ENCODE results near the gene COL11A1.
"Not testable (repeated sequence)": the region's sequence is repeated elsewhere in the genome, so short reads cannot be mapped to it uniquely, and the experiment has no call there.

Gene COL11A1

DNA sequence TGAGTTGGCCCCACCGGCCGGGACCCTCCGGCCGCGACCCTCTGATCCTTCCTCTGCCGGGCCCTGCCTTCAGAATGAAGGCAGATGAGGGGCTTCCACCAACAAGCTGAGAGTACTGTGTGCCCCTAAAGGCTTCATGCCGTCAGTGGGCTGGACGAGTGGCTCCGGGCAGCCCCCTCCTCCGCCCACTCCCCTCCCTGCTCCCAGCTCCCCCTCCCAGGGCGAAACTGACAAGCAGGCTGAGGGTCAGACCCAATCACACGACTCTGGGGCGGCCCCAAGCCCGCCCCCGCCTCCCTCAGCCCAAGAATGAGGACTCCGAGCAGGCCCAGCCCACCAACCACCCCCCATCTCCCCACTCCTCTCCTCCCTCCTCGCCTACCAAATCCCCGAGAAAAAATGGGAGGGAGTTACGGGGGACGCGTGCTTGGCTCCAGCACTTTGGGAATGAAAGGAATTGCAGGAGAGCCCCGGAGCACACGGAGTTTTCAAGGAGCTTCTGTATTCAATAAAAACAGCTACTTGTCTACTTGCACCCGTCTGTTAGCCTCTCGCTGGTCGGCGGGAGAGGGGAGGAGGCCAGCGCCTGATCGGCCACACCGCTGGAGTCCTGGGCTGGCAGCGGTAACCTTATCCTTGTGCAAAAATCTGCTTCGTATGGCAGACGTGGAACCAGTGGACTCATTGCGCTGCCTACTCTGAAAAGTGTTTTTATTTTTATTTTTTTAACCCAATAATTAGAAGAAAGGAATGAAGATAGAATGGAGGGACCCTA, at the start of gene COL11A1:
Gene COL11A1, minus strand, starts transcription at position 147 of the 775 bp plus-strand sequence. CDS start 344 bp downstream, outside the sequence.
- DNase-seq: no peak

DNA sequence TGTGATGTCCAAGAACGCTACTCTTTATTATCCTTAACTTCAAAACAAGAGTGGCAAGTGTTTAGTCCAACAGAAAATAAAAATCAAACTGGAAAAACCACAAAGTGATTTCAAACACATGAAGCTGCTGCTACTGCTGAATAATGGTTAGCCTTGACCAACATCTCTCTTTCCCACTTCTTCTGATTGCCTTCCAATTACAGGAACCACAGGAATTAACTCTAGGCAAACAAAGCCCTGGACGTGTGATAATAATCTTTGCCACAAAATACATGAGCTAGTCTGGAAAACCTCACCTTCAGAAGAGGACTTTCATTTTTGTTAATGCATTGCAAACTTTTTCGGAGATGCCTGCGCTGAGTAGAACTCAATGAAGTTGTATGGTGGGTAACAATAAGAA, 48.6 kb upstream of the COL11A1 start:
- DNase-seq: no peak

DNA sequence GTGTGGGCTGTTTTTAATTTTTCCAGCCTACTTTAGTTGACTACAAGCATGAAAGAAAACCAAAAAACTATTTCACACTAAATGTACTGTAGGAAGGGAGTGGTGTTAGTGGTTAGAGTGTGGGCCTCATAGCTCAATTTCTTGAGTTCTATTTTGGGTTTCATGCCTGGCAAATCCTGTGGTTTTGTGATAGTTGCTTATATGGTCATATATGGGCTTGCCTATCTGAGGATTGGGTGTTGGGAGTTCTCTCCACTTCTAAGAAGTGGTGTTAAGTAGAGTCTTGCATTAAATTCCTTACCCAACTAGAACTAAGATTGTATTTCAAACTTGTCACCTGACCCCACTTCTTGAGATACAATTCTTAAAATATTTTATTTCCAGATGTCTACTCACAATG, 37.8 kb upstream of the COL11A1 start:
- no peak for DNase-seq

DNA sequence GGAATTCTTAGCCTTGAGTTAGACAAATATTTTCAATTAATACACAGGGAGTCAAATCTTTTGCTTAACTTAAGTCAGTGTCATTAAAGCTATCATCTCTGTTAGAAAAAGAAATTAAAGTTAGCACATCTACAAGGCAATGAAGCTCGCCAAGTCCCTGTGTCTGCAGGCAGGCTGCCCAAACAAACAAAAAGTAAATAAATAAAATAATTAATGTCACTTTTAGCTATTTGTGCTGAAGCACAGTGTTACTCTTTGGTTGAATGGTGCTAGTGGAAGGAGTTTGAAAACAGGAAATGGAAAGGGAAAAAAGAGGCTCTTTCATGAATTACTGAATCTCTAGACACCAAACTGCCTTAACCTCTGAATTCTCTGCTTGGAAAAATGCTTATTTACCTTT, 37.1 kb upstream of the COL11A1 start:
- no peak for DNase-seq

DNA sequence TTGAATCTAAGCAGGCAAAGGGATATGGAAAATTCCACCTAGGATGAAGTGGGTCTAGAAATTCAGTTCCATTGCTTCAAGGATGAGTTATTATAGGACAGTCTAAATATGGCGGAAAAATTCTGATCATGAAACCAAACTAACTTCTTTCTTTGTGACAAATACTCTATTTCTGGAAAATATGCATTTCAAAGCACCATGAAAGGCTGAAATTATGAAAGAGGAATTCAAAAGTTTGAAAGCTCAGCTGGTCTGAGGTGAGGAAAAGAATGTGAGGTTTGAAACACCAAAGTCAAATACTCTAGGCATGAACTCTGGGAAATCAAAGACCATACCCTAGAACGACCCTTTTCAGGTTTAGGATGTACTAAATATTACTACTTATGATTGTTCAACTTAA, 36.4 kb upstream of the COL11A1 start:
- no peak for DNase-seq

DNA sequence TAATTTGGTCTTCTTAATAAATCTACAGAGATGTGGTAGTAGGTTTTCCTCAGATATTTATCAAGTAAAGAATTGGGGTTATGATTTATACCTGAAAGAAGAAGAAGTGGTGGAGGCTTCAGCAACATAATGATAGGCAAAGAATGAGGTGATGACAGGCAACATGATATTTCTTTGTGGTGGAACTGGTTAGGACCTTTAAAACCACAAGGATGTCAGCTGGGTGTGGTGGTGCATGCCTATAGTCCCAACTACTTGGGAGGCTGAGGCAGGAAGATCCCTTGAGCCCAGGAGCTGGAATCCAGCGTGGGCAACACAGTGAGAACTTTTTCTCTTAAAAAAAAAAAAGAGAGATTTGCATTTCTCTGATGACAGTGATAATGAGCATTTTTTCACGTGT, 34.1 kb upstream of the COL11A1 start:
- no peak for DNase-seq

DNA sequence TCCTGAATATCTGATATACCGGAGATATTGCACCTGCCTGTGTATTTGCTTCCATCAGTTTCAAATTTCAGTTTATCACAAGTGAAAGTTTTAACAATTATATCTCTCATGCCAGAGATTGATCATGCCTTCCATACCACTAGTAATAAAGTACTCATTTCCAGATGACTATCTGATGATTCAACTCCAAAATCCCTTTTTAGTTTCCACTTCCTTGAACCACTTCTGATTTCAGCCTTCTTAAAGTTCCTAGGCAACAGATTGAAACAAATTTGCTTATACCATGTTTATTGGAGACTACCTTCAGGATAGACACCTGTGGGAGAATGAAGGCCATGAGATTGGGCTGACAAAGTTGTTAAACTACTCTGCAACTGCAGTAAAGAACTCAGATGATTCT, 21.5 kb upstream of the COL11A1 start:
- no peak for DNase-seq

DNA sequence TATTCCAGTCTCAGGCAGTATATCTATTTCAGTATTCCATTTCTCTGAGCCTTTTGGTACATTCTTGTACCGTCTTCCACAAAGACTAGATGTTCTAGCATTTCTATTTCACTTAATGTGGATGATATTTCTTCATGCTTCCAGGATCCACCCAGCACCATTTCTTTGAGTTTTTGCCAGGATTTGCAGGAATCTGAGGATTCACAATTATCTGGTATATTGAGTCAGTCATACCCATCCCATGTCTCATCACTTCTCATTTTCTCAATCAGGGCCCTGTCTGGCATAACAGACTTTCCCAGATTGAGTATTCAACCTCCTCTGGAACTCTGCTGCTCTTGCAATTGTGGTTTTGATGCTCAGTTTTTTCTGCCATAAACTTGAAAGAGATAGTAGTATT, 20.9 kb upstream of the COL11A1 start:
- no peak for DNase-seq

DNA sequence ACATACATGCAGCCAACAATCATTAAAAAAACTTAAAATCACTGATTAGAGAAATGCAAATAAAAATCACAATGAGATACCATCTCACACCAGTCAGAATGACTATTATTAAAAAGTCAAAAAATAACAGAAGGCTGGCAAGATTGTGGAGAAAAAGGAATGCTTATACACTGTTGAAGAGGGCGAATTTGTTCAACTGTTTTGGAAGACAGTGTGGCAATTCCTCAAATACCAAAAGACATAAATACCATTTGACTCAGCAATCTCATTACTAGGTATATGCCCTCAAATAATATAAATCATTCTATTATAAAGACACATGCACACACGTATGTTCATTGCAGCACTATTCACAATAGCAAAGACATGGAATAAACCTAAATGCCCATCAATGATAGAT, 19.9 kb upstream of the COL11A1 start:
- not testable (repeated sequence) for DNase-seq

DNA sequence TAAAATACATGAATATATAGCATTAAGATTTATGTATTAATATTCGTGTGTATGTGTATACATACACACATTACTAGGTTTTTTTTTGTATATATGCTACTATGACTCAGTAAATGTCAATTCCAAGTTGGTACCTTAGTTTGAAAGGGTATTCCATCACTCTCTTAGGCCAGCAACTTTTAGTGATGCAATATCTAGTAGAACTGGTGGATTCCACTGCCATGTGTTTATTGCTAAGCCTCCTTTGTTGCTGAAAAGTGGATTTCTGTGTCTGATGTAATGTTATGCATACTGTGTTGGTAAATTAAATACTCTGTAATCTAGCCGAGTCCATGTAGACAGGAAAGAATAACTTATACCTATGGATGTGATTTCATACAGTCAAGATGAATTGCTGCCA, 16.9 kb upstream of the COL11A1 start:
- DNase-seq: no peak

DNA sequence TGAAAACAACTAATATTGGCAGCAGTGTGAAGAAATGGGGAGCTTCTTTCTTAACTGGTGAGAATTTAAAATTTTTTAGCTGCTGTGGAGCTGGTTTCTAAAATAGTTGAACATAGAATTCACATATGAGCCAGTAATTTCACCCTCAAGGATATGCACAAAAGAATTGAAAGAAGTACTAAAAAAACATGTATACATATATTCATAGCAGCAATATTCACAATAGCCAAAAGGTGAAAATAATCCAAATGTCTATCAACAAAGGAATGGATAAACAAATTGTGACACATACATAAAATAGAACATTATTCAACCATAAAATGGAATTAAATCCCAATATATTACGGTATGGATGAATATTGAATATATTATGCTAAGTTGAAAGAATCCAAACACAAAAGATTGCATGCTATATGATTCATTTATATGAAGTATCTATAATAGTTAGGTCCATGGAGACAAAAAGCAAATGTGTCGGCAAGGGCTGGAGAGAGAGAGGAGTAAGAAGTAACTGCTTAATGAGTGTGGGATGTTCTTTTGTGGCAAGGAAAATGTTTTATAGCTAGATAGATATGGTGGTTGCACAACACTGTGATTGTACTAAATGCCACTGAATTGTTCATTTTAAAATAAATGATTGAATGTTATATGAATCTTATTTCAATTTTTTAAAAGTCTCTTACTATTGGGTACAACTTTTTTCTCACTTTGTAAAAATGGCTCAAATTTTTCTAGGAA, 14.8 kb upstream of the COL11A1 start:
- no peak for DNase-seq

DNA sequence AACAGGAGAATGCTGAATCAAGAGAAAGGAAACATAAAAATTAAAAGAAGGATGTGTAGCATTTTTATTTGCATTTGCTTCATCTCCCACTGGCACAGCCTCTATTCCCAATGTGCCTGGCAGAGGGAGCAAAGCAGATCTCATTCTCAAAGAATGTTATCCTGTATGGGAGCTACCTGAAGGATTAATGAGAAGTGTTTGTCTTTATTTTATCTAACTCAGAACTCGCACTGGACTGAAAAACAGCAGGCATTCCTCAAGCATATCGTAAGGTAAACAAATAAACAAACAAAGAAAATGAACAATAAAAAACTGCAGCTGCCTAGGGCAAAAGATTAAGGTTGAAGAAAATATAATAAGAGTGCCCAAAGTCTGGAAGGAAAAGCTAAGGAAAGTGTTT, 12.7 kb upstream of the COL11A1 start:
- DNase-seq: no peak

DNA sequence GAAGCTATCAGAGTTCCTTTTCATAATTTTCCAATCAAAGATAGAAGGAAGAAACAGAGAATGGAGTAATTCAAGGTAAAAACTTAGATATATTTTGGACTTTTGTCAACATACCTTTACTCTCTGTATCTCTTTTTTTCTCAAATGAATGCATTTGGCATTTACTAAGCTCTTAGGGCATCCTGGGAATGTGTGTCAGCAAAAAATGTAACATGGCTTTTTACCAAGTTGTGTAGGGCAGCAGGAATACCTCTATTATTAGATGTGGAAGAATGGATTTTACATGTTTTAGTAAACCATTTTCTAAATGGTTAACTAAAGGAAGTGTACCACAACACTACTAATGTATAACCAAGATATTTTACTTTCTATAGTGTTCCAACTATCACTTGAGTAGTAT, 4.2 kb upstream of the COL11A1 start:
- DNase-seq: no peak

DNA sequence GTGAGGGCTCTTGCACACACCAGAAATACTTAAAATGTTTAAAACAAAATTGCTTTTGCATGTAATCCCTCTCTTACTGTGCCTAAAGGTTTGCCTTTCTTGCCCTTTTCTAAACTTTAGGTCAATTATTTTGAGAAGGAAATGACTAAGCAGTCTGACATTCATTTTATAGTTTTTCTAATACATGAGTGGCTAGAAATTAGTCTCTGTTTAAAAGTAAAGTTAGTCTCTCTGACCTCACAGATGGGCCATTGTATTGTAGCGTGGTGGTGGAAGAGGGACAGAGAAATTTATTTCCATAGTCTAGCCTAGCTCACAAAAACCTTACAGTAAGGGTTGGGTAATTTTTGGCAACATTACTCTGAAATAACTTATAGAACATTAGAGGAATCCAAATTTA, 3.6 kb upstream of the COL11A1 start:
- no peak for DNase-seq

DNA sequence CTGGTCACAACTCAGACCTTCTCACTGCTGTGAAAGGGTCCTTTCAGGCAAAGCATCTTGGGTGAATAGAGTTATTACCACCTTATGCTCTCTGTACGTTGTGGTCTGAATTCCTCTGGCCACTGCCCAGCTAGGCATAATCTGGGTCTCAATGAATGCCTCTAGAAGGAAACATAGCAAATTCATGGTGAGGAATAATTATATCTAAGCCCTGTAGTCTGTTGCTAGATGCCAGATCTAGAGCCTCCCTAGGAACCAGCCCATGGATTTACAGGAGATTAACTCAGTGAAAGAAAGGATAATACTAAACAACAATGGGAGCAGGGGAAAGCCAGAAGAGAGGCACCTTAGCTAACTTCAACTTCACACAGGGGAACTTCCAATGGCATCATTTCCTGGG, 2.4 kb upstream of the COL11A1 start:
- DNase-seq: no peak

DNA sequence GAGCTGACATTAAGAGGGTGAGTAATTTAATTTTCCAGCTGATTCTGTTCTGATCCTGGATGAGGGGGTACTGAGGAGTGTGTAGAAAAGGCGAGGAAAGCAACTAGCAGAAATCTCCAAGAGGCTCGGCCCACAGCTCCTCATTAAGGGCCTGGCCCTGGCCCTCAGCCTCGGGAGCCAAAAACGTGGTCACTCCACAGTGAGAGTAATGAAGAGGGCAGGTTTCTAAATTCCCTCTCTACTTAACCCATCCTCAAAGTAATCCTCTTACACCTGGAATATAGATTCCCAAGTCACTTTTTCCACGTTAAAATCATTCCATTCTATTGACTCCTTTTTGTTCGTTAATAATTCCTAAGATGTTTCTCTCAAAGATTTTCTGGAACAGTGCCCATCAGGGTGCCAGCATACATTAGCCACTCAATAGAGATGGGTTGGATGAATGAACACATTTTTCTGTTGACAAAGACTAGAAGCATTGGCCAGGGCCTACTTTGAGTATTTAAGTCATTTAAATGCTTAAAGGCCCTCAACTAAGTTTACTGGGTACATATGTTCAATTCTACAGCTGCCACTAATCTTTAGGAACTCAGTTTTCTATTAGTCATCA, 1.1 kb upstream of the COL11A1 start:
- no peak for DNase-seq

DNA sequence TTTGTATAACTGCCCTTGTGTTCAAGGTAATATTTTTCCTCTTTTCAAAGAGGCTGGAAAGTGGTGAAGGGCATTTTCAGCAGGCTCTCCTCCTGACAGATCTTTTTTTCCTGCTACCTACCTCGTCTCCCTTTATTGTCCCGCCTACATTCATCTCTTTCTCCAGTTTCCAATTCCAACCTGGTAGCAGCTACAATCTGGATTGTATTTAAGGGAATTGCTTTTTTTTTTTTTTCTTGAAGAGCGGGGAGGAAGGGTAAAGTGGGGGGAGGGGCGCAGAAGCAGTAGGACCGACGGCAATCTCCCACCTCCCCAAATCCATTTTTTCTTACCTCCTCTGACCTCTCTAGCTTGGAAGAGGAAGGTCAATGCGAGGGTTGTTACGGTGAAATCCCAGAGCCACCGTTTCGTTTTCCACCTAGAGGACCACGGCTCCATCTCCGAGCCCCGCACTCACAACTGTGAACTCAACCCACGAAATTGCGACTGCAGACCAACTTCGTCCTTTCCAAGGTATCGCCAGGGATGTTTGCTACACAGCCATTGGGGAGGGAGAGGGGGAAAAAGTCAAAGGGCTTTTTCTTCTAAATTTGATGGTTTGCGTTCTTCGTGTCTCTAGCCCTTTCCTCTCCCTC, 464 bp downstream of the COL11A1 start:
- no peak for DNase-seq

DNA sequence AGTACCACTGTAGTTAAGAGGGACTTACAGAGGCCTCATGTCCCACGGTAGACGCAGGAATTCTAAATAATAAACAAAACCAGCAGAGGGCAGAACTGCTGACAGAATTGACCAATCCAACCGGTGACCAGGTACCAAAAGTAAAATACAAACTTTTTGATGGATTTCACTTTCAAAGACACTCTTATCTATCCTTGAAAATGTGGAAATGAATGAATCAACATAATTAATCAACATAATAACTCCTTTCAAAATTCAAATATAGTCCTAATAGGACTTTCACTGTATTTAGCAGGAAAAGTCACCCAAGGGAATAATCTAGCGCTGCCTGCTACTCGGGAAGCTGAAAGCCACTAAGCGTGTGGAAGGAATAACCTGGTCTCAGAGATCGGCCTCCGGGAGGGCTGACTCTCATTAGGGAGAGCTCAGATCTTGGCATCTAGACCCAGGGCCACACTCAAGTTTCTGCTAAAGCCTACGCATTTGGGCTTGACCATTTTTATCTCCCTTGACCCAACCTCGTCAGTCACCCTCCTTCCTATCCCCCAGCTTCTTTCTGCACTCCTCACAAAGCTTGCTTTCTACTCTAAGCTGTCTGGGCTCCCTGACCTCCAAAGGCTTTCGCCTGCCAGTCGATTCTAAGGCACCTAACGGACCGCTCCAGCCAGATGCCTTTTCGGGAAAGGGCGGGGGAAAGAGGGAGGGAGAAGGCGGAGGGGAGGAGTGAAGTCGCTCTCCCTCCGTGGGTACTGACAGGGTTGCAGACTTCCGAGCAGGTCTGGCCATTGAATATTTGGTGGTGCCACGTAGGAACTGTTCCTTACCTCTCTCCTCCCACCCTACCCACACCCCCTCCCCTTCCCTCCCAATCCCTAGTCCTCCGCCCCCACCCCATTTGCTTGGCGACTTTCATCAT, 1.6 kb downstream of the COL11A1 start:
- DNase-seq: no peak

DNA sequence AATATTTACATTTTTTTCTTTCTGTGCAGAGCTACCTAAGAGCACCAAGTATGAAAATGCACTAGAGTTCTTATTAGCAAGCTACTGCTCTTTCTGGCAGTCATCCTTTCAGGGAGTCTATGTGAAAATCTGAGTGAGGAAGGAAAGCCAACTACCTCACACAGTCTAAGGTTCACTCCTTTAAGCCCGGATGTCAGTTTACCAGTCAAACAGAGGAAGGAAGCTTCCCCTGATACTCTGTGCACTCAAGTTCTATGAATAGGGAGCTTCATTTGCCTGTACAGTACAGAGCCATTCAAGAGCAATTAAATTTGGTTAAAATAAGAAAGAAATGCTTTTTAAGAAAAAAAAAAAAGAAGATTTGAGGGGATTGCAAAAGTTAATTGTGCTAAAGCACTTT, 6.9 kb downstream of the COL11A1 start:
- DNase-seq: no peak

DNA sequence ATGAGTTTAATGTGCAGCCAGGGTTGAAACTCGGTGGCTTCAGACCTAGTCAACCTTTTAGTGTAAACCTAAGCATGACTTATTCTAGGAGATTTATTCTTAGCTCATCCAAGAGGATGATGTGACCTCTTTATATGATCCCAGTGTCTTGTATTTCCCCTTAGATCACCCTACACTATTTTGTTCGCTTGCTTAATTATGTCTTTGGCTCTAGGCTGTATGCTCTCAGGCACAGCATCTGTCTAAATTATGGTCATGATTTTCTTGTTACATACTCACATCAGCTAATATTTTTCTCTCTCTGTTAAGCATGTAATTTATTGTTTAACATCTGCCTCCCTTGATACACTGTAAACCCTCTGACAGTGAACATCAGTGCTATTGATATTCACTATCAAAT, 19.1 kb downstream of the COL11A1 start:
- DNase-seq: no peak

DNA sequence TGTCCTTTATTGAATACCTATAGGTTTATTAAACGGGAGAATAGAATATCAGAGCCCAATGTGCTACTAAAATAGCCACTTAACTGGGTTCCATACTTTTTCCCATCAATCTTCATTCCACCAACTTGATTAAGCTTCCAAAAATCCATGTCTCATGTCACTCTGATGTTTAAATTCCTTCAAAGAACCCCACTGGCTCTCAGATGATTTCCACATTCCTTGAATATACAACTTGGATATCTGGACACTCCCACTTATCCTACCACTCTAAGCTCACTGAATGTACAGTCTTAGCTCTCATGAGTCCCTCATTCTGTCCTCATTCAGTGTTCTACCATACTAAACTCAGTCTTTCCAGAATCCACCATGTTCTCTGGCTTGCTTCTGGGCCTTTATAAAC, 21.1 kb downstream of the COL11A1 start:
- DNase-seq: no peak

DNA sequence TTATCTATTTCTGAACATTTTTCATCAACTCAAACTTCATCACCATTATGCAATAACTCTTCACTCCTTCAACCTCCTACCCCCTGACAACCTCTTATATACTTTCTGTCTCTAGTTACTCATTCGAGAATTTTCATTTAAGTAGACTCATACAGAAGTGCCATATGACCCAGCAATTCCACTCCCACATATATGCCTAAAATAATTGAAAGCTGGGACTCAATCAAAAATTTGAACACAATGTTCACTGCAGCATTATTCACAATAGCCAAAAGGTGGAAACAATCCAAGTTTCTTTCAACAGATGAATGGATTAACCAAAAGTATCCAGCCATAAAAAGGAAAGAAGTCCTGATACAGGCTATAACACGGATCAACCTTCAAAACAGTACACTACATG, 24.1 kb downstream of the COL11A1 start:
- DNase-seq: no peak

Measured in activated gamma-delta T cell treated with Interleukin-2 at 50 U/mL for 16 hours (primary cell).